HCEC 1CT (cell line): ENCODE measurements around the gene XDH.

ENCODE experiments used
- DNase-seq: peaks from one replicate; pipeline ENCODE4 v3.0.0-alpha.2; 2017

The XDH gene

DNA sequence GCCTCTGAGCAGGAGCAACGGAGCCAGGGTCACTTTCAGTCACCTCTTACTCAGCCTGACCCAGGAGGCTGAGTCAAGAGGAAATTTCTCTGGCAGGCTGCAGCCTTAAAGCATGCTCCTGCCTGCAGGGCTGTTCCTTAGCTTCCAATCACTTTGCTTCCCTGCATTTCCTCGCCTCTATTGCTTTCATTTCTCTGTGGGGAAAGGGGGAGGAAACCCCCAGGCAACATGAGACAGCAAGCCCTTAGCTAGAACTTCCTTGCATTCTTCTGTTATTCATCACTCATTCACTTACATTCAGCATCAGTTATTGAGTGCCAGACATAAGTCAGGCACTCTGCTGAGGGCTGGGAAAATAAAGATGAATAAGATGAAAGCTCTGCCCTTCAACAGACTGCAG, 13.0 kb downstream of the XDH start:
- DNase-seq: peak; percentile 91

DNA sequence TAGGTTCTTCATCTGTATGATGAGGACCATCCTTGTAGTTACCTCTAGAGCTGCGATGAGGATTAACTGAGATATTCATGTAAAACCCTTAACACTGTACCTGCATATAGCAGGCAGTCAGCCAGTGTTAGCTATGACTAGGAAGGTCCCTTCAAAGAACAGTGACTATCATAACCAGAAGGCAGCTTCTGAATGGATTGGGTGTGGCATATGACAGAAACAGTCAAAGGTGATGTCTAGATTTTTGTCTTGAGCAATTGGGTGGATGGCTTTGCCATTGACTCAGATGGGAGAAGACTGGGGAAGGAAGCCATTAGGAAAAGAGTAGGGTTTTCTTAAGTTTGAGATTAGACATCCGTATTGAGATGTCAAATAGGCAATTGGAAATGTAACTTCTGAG, 15.7 kb downstream of the XDH start:
- no peak for DNase-seq

DNA sequence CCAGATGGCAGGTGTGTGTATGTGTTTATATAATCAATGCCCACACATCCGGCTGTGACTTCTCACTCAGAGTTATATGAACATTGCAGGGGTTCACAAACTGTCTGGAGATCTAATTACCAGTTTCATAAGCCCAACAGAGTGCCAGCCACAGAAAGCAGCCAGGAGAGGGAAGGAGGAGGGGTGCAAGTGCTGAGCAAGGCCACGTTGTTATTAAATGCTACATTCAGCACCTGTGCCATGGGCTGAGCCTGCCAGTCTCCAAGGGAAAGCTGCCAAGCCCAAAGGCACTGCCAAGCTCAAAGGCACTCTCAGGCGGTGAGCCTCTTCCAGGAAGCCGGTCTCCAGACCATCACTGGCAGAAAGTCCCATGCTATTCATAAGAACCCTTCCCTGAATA, 17.4 kb downstream of the XDH start:
- DNase-seq: no peak

DNA sequence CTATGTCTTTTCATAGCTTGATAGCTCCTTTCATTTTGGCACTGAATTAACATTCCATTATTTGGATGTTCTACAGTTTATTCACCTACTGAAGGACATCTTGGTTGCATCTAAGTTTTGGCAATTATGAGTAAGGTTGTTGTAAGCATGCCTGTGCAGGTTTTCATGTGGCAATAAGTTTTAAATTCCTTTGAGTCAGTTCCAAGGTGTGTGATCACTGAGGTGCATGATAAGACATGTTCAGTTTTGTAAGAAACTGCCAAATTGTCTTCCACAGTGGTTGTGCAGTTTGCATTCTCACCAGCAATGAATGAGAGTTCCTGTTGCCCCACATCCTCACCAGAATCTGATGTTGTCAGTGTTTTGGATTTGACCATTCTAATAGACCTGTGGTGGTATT, 24.2 kb downstream of the XDH start:
- no peak for DNase-seq

DNA sequence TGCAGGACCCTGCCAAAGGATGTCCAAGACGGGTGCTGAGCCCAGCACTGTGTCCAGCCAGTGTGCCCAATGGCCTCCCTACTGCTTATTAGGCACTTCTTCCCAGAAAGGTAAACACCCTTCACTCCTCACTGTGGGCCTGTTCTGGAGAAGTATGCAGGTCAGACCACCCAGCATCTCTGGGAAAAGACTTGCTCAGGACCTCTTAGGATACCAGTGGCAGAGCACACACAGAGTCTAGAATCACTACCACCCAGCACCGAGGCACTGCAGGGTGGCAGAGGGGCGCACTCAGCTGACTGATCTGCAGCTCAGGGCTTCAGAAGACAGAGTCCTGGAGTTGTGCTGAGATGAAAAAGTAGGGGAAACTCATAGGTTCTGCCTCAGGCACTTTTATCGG, 25.8 kb downstream of the XDH start:
- DNase-seq: no peak

DNA sequence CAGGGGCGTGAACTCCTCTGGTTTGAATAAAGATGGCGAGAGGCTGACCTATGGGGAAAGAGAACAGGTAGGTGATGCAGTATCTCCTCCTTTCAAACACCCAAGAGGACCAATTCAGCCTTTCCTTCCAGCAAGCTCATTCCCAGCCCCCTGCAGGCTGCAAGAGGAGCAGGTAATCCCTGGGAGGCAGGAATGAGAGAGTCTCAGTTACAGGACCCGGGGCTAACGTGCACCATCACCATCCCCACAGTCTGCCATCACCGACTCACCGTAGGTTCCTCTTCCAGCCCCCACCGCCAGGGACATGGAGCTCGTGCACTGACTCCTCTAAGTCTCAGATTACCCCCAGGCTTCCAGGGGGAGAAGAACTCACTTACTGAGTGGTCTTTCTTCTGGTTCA, 26.7 kb downstream of the XDH start:
- DNase-seq: no peak

DNA sequence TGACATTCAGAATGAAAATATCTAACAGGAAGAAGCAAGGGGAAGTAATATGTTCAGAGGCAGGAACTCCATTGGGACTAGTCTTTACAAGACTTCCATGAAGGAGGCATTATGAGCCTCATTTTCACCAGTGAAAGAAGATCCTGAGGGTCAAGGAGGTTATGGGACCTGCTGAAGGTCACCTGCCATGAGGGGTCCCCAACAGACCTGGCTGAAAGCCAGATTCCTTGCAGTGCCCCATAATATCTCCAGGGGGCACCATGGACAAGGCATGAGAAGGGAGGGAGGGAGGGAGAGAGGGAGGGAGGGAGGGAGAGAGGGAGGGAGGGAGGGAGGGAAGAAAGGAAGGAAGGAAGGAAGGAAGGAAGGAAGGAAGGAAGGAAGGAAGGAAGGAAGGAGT, 27.9 kb downstream of the XDH start:
- no peak for DNase-seq

DNA sequence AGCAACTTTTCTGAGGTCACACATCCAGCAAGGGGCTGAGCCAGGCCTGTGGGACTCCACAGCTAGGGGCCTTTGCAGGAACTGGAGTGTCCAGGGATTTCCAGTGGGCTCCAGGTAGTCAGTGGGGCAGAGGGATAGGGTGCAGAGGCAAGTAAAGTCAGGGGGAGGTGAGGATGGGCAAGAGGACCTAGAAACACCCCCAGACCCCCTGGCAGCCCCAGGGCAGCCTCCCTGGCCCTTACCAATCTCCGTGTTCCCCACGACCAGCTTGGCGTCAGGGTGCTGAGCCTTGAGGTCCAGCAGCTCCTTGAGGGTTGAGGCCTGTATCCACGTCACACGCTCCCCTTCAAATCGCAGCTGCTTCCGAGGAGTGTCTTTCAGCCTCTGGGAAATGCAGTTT, 28.4 kb downstream of the XDH start:
- DNase-seq: no peak

DNA sequence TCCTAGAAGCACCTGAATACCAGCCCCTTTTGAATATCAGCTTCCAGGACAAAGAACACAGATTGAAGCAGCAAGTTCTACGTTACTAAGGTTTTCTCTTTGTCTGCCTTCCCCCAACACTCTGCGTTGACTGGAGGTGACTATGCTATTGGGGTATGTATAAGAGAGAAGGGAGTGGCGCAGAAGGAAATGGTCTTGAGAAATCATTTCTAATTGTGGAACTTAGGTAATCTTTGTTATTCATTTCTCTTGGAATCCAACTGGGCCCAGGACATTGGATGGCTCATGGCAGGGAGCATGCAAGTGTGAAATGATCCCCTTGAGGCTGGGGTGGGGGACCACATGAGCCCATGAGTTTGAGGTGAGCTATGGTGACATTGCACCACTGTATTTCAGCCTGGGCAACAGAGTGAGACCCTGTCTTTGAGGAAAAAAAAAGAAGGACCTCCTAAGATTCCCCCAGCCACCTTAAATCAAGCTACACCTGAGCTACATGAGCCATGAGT, 29.7 kb downstream of the XDH start:
- peak; percentile 91 for DNase-seq

DNA sequence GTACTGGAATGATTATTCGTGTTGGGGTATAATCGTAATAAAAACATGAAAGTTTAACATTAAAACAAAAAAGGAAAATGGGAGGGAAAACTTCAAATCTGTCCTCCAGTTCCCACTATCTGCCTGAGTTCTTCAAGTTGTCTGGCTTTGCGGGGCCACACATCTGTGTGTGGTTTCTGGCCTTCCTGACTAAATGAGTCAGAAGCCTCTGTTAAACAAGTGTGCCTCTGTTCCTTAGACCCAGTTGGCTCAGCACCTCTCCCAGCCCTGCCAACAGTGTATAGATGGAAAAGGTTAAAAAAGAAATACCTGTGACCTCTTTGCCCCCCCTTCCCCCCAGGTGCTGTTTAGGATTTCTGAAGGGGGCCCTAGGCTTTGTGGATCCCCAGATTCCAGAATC, 30.2 kb downstream of the XDH start:
- peak; percentile 82 for DNase-seq

DNA sequence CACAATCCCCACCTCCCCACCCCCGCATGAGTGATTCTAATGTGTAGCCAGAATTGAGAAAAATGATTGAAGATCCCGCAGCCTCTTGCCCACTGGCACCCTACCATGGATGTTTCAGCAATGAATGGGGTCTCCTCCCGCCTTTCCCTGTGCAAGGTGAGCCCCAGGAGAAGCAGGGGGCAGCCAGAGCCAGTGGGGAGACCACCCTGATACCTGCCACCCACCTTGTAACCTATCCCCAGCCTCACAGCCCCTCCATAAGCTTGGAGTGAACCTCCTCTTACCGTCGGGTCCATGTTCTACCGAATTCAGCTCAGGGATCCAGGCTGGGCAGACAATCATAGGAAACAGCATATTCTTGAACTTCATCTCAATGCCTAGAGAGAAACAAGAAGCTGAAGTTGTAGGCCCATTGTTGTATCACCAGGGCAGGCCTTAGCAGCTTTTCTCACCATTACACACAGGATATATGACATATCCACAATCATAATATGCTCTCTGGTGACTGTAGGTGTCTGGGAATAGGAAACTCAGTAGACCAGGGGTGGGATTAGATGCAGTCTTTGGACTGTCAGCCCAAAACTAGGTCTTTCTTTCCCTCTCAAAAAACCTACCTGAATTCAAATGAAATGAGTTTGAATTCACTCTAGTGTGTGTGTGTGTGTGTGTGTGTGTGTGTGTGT, 30.9 kb downstream of the XDH start:
- DNase-seq: peak; percentile 13

DNA sequence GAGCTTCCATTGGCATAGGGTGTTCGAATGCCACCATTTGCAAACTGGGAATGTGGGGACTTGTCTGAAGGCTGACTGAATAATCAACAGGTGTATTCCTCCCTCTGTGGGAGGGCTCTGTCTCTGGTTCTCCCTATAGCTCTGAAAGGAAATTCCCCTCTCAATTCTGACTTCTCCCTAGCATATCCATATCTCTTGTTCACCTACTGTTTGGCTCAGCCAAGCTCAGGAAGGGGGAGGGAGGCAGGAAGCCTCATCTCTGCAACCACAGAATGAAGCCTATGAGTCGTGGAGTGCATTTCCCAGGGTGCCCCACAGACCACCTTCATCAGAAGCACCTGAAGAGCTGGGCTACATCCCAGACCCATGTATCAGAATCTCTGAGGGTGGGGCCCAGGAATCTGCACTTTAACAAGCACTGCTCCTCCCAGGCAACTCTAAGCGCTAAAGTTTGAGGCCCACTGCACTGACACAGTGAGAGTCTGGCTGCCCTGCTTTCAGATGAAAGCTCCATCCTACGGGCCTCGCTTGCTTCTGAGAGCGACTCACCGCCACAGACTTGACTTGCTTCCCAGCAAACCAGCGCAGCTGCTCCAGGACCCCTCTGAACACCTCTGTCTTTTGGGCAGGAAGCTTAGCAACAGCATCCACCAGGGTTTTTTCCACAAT, 32.0 kb downstream of the XDH start:
- DNase-seq: peak; percentile 24

DNA sequence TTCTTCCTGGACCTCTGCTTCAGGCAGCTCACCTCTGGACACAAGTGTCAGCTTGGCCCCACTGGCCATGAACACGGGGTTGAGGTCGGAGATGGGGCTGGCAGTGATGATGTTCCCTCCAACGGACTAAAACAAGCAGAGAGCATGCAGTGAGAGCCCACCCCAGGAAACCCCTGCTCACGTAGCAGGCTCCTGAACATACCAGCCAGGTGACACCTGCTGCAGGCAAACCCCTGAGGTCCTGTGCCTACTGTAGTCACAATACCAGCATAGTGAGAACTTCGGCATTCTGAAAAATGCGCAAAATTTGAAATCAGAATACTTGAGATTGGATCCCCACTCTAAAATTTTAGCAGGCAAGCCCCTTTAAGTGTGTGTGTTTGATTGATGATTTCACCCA, 32.9 kb downstream of the XDH start:
- no peak for DNase-seq

DNA sequence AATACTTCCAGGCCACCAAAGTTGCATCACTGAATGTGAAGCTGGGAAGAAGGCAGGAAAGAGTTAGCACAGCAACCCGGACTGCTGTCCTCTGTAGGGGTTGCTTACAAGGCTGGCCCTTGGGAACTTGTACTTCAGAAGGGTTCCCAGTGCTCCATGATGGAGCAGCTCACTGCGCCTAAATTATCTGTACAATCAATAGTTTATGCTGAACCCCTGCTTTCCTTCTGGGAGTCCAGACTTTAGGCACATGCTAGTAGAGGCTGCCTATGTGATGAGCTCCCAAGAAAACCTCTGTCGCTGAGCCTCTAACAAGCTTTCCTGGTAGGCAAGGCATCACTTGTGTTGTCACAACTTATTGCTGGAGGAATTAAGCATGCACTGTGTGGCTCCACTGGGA, 34.3 kb downstream of the XDH start:
- no peak for DNase-seq

DNA sequence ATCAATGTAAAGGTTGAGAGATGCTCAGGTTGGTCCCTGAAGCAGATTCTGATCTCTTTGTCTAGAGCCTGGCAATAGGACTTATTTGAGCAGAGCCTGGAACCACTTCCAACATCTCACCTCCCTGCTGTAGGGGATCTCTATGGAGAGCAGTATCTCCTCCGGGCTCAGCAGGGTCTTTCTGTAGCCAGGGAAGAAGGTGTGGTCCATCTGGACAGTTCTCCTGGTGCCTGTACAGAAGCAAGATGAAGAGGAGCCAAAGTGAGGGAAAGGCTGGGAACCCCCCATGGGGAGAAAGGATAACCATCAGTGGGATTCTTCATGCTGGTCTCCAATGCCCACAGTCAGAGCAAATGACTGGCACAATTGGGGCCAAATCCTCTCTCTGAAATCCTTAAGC, 34.8 kb downstream of the XDH start:
- DNase-seq: no peak

DNA sequence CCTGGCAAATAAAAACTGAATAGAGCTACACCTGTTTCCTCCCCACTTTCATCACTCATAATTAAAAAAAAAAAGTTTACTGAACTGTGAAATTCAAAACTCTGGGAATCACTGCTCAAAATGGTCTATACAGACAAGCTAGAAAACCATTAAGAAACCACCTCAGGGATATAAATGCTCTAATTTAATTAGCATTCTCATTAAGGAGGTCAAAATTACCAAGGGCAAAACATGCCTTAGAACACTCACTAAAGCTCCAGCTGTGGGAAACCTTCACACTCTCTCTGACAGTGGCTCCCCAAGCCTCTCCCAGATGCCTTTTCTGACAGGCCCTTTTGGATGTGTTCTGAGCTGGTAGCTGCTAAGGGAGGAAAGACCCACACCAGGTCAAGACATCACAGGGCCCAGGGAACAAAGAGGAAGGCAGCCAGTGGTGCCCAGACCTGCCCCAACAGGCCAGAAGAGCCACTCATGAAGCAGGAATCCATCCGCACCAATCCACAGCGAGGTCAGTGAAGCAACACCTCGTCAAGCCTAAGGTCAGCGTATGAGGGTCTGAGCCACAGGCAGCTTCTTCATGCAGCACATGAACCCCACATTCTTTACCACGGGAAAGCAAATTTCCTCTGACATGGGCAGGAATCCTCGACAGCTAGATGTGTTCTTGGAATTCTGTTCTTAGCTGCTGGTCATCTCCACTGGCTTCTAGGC, 35.6 kb downstream of the XDH start:
- DNase-seq: no peak

DNA sequence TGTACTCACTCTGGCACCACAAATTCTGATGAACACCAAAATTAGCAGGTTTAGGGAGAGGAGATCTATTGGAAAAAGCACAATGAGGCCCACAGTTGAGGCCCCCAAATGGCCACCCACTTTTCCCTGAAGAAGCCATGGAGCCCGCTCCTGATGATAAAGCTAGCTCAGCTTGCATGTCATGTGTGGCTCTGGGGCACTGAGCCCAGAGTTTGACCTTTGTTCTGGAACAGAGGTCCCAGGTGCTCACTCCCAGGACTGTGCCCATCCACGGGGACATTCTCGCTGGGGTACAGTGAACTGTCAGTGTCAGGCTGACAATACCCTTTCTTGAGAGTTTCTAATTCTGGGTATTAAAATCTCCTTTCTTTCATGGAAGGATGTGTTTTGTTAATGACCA, 36.2 kb downstream of the XDH start:
- DNase-seq: no peak

DNA sequence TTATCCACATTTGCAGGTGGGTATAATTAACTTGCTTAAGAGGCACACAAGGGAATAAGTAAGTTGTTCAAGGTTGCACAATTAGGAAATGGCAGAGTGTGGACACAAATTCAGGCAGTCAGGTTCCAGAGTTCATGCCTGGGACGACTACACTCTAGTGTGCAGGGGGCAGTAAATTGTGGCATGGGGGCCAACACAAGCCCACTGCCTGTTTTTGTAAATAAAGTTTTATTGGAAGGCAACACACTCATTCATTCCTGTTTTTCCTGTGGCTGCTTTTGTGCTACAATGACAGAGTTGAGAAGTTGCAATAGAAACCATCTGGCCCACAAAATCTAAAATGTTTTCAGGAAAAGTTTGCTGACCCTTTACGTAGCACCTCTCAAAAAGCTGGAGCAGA, 41.4 kb downstream of the XDH start:
- DNase-seq: no peak

DNA sequence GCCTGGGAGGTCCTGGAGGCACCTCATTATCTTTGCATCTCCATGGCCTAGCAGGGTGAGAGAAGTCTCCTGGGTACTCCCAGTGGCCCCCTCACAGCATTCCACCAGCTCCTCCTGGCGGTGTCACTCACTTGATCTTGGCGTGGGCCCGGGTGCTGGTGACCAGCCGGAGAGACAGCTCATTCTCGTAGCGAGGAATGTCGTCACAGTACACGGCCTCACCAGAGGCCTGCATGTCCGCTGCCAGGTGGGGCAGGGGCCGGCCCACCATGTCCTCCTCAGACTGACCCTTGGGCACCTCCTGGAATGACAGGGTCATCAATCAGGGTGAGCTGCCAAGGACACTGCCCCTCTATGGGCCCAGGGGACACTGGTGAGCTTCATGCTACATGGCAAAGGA, 42.4 kb downstream of the XDH start:
- DNase-seq: no peak

DNA sequence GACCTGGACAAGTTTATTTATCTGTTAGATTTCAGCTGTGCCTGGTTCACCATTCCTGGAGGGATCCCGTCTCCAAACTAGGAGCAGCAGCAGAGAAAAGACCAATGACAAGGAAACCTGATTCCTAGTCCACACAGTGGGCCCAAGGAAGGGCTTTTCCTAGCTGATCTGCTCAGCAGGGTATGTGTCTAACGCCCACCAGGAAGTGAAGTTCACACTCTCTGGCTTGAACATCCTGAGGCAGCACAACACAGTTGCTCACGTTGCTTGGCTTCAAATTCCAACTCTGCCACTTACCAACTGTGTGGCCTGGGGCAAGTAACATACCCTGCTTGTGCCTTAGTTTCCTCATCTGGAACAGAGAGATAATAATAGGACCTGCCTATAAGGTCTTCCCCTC, 42.9 kb downstream of the XDH start:
- no peak for DNase-seq

DNA sequence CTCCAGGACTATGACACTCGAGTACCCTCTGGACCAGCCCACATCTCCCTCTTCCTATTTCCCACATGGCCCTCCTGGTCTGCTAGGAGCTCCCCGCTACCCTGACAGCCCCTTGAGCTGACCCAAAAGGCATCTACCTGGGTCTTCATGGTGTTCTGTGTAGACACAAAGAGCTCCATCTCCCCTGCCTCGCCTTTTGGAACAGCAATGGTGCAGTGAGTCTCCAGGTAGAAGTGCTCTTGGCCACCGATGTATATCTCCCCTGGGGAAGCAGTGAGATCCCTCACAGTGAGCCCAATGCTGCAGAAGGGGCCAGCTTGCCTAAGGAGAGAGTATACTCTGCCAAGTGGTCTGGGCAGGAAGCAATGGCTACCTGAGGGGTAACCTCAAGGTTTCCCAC, 47.8 kb downstream of the XDH start:
- DNase-seq: no peak

DNA sequence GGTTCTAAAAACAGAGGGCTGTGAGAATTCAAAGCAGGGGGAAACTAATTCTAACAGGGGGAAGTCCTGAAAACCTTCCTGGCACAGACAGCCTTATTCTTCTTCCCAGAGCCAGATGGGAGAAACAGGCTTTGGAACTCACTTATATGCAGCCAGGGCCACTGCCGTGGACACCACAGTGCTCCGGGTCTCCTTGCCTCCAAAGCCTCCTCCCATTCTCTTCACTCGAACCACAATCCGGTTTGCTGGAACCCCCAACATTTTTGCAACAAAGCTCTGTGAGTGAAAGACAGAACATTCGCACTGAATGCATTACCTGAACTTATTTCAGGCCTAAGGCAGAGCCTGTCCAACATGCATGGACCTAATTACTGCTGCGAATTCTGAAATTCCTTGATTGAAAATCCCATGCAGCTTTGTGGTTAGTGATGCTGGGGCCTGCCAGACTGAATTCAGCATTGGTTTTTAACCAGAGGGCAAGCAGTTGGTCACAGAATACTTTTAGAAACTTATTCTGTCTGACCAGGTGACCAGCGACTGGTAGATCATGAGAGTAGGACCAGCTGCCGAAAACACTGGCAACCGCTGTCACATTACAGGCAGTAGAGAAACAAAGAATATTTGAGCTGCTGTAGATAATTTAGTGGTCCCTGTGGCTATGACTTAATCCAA, 48.6 kb downstream of the XDH start:
- no peak for DNase-seq

DNA sequence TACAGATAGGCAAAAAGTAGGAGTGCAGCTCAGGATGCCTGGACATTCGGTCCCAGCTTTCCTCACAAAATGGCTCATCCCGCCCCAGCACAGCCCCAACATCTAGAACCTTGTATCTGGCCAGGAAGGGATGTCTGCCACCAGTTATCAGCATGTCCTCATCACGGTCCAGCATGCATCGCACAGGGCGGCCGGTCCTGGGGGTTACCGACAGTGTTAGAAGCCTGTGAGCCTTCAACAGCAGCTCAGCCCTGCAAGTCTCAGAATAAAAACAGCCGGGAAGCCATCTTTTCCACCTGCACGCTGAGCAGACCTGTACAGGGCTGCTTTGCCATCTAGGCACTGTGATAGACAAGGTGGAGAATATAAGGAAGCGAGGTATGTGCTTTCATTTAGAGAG, 49.2 kb downstream of the XDH start:
- DNase-seq: no peak
